AG04450 (cell line): ENCODE data around the gene MSLN. TPM values are rescaled to one million over a fixed set of nuclear protein-coding genes. Genes with fewer than 3 reads are reported as not detected.
A peak's percentile ranks its signal among the peaks of the same experiment; 100 is the strongest.

Experiments used
- CTCF ChIA-PET: fragments of 300-600, 350-600 bp; formaldehyde crosslinking; extraction: SDS; loops from one replicate; lab custom pipeline; 2022; ENCODE audit warnings: antibody characterized with exemption, inconsistent platforms; lab: Charles Lee
- POLR2A ChIA-PET: fragments of 350-600 bp; formaldehyde crosslinking; extraction: SDS; loops from one replicate; lab custom pipeline; 2021; ENCODE audit warnings: antibody characterized with exemption, inconsistent platforms; lab: Yijun Ruan, JAX
- DNase-seq: peaks from one replicate; pipeline ENCODE4 v3.0.0-alpha.2; 2011; ENCODE audit warnings: low read depth, low spot score
- H3K27ac ChIP-seq: one replicate; pipeline ENCODE4 v1.5.1; 2012; ENCODE audit warnings: low read depth, low read length, control low read depth
- H3K27me3 ChIP-seq: one replicate; pipeline ENCODE4 v1.6.0; 2012; ENCODE audit warnings: low read length; ENCODE audit not compliant: control insufficient read depth, insufficient read depth
- H3K4me3 ChIP-seq: 2 replicates; pipeline ENCODE4 v1.5.1; 2011; ENCODE audit warnings: mild to moderate bottlenecking, low read depth, low read length, control low read depth
- H3K9me3 ChIP-seq: 2 replicates; pipeline ENCODE4 v1.5.1; 2012; ENCODE audit warnings: low read length; ENCODE audit not compliant: control insufficient read depth, insufficient read depth
- polyA plus RNA-seq: library from polyadenylated mRNA; depleted of rRNA; stranded (reverse); fragments of >200 nt; gene quantifications from 2 replicates; pipeline ENCODE4 v1.2.3, GENCODE V29; 2011
- TF ChIP-seq, protein P1 (sequence below): IDR thresholded peaks from 2 replicates; pipeline ENCODE4 v1.5.1; 2011; ENCODE audit warnings: low read depth, low read length, control low read depth, inconsistent platforms

MSLN gene
- polyA plus RNA-seq, 1 experiment: 0.11 TPM

DNA sequence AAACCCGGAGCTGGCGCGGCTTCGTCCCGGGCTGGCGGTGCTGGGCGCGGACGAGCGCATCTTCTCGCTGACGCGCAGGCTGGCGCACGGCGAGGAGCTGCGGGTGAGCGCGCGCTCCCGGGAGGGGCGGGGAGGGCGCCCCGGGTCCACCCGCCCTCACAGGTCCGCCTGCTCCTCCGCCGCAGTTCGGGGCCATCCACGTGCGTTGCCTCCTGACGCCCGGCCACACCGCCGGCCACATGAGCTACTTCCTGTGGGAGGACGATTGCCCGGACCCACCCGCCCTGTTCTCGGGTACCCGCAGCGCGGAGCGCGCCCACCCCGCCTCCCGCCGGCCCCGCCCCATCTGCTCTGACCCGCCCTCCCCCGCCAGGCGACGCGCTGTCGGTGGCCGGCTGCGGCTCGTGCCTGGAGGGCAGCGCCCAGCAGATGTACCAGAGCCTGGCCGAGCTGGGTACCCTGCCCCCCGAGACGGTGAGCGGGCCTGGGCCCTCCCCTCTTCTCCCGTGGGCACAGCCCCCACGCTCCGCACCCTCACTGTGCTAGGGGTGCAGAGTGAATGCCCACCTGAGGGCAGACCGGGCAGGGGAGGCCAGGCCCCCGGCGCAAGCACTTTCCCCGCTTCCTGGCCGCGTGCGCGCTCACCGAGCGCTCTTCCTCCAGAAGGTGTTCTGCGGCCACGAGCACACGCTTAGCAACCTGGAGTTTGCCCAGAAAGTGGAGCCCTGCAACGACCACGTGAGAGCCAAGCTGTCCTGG, 32.2 kb upstream of the MSLN start:
- DNase-seq: no peak
- TF ChIP-seq, protein P1, sequence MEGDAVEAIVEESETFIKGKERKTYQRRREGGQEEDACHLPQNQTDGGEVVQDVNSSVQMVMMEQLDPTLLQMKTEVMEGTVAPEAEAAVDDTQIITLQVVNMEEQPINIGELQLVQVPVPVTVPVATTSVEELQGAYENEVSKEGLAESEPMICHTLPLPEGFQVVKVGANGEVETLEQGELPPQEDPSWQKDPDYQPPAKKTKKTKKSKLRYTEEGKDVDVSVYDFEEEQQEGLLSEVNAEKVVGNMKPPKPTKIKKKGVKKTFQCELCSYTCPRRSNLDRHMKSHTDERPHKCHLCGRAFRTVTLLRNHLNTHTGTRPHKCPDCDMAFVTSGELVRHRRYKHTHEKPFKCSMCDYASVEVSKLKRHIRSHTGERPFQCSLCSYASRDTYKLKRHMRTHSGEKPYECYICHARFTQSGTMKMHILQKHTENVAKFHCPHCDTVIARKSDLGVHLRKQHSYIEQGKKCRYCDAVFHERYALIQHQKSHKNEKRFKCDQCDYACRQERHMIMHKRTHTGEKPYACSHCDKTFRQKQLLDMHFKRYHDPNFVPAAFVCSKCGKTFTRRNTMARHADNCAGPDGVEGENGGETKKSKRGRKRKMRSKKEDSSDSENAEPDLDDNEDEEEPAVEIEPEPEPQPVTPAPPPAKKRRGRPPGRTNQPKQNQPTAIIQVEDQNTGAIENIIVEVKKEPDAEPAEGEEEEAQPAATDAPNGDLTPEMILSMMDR: no peak
- POLR2A ChIA-PET: interaction anchor here (0.6 to 0.8 kb wide), 2 partner anchors 44 to 74 kb away, joined by 3 read pairs; partner anchors contain the start of gene JMJD8
- CTCF ChIA-PET: interaction anchor here (1.0 to 1.5 kb wide), 2 partner anchors 13 to 16 kb away, joined by 4 to 5 read pairs; partner anchors contain the start of gene CIAO3
- no peak overlapping the region for H3K27ac ChIP-seq
- H3K4me3 ChIP-seq: peak overlapping the region; percentile 73
- H3K9me3 ChIP-seq: no peaks in the 10 kb centered on the region; the same call in 1 of the 2 replicates
- H3K27me3 ChIP-seq: no peaks in the 10 kb centered on the region

GRCh38 chr16:728890-729744, 31.4 kb upstream of the MSLN start:
- Histone ChIP-seq H3K9me3 (no peaks in the 10 kb centered on the region; the same call in 1 of the 2 replicates), H3K4me3 (peak overlapping the region; percentile 73), H3K27me3 (no peaks in the 10 kb centered on the region), H3K27ac (no peak overlapping the region)
- DNase-seq: no peak
- ChIA-PET CTCF (interaction anchor here (1.5 kb wide), 1 partner anchor 12 kb away, joined by 4 read pairs; the partner anchor contains the start of gene CIAO3), POLR2A (interaction anchor here (1.8 kb wide), 1 partner anchor 9 kb away, joined by 5 read pairs; the partner anchor contains the start of gene ANTKMT)
- TF ChIP-seq, protein P1: no peak

- no peak overlapping the region for H3K4me3 ChIP-seq
- TF ChIP-seq, protein P1: no peak
- ChIA-PET POLR2A (interaction anchor here (1.8 kb wide), 1 partner anchor 9 kb away, joined by 5 read pairs; the partner anchor contains the start of gene ANTKMT), CTCF (interaction anchor here (1.5 kb wide), 1 partner anchor 11 kb away, joined by 4 read pairs; the partner anchor contains the start of gene CIAO3)
- DNase-seq: no peak
- H3K27ac ChIP-seq: no peak overlapping the region
- H3K27me3 ChIP-seq: no peaks in the 10 kb centered on the region
- no peaks in the 10 kb centered on the region; the same call in 1 of the 2 replicates for H3K9me3 ChIP-seq
Observed at GRCh38 chr16:729768-730665, 30.5 kb upstream of the MSLN start.

DNA sequence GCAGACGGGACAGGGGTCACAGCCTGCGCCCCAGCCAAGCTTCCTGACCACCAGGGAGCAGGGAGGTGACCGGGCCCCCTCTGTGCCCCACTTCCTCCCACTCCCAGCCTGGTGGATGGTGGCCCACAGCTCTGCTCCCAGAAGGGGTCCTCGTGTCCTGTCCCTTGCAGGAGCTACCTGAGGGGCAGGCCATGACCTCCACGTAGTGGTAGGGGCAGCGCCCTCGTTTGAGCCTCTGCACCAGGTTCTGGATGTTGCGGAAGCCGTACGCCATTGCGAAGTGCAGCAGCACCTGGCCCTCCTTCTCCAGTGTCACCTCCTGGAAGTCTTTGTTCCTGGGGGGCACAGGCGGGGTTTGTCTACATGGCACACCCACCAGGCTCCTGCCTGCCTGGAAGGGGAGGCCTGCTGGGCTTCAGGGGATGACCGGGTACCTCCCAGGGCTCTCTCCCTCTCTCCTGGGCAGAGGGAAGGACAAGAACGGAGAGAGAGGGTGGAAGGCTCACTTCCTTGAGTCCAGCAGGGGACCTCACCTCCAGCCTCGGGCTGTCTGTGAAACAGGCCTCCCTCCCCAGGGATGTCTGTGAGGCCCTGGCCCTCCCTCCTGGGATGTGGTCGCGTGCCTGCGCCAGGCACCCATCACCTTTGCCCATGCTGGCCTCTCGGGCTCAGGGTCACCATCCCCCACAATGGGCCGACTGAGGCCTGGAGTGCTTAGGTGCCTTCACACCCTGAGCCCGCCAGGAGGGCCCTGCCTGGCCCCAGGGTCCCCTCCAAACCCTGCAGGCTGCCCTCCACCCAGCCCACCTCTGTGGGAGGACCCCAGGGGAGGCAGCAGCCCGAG, 29.6 kb upstream of the MSLN start:
- CTCF ChIA-PET: no interaction called here
- no peak for DNase-seq
- POLR2A ChIA-PET: interaction anchor here (1.8 kb wide), 1 partner anchor 10 kb away, joined by 5 read pairs; the partner anchor contains the start of gene ANTKMT
- Histone ChIP-seq H3K9me3 (no peaks in the 10 kb centered on the region; the same call in 1 of the 2 replicates), H3K27ac (no peak overlapping the region), H3K4me3 (no peak overlapping the region), H3K27me3 (no peaks in the 10 kb centered on the region)
- TF ChIP-seq, protein P1: no peak
